Measurements from ENCODE around the gene CTXN3.

DNA sequence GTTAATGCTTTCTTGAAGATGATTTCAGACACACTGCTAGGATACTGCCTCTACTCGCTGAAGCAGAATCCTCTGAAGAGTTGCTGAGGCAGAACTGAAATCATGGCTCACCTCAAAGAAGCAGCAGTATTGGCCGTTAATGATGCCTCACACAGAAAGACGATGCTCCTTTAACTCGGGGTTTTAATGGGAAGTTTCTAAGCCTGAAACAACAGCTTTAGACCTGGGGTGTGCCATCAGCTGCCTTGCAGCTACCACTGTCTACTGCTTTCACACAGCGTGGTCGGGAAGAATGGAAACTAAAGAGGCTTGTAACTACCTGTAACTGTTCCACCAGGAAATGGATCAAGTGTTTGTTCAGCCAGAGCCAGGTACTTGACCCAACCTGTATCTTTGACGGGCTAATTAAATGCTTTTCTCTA lies at the start of gene CTXN3:
- TF ChIP-seq, protein P1, sequence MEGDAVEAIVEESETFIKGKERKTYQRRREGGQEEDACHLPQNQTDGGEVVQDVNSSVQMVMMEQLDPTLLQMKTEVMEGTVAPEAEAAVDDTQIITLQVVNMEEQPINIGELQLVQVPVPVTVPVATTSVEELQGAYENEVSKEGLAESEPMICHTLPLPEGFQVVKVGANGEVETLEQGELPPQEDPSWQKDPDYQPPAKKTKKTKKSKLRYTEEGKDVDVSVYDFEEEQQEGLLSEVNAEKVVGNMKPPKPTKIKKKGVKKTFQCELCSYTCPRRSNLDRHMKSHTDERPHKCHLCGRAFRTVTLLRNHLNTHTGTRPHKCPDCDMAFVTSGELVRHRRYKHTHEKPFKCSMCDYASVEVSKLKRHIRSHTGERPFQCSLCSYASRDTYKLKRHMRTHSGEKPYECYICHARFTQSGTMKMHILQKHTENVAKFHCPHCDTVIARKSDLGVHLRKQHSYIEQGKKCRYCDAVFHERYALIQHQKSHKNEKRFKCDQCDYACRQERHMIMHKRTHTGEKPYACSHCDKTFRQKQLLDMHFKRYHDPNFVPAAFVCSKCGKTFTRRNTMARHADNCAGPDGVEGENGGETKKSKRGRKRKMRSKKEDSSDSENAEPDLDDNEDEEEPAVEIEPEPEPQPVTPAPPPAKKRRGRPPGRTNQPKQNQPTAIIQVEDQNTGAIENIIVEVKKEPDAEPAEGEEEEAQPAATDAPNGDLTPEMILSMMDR (IDR thresholded peaks at IDR 0.05): no peak
- TF ChIP-seq POLR2A (IDR thresholded peaks at IDR 0.05): no peak
